Measurements from ENCODE around the gene HOXC11.

The HOXC11 gene

DNA sequence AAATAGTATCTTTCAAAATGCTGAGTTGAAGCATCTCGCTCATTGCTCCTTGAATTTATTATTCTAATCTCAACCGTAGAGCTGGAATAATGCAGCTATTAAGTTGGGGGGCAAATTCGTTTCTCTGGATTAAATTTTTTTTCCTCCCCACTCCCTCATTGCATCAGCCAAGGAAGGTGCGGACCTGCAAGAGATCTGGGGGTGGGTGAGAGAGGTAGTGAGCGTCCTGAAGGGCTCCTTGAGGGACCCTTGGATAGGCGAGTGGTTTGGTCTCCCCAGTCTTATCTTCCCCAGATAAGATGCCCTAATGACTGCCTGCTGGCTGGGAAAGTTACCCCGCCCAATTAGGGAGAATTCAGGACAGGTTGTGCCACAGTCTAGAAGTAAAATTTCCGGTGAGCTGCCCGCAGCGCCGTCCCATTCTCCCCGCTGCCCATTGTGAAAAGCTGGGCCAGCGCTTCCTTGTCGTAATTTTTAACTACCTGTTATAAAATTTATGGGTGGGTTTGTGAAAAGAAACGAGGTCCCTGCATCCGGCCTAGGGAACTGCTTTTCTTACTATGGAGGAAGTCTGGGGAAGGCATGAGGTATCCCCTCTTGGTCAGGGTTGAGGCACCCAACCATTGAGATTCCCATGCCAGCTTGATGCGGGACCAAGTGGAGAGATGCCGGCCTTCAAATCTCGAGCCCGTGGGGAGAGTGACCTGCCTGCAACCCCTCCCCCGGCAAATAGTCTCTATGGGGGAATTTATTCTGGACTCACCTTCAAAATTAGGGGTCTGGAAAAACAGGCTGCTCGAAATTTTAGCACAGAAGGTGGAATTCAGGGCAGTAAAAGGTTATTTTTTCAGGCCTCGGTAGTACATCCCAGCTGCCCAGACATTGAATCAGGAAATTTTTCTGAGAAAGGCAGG lies 42.3 kb downstream of the HOXC11 start:
- intact Hi-C loops (cut with DNase I; ENCODE audit: low total_unique reads), result no loop called here
- peak overlapping the region; percentile 37 to 53 for H3K4me3 ChIP-seq
- peaks cover 0 to 68% (median 28%) of the 10 kb centered on the region in 4 donors for H3K4me1 ChIP-seq
- no peaks in the 10 kb centered on the region for H3K36me3 ChIP-seq
- no peaks in the 10 kb centered on the region for H3K27me3 ChIP-seq
- no peaks in the 10 kb centered on the region for H3K9me3 ChIP-seq
- TF ChIP-seq CTCF (IDR thresholded peaks at IDR 0.05), result no peak
- peak overlapping the region; percentile 98 for H3K27ac ChIP-seq
- DNase-seq, result no peak

- no peaks in the 10 kb centered on the region for H3K36me3 ChIP-seq
- H3K4me3 ChIP-seq, result peak overlapping the region; percentile 69 to 71
- no peak for DNase-seq
- H3K27ac ChIP-seq, result peak overlapping the region; percentile 98
- H3K9me3 ChIP-seq, result no peaks in the 10 kb centered on the region
- intact Hi-C loops (cut with DNase I; ENCODE audit: low total_unique reads), result no loop called here
- H3K27me3 ChIP-seq, result no peaks in the 10 kb centered on the region
- H3K4me1 ChIP-seq, result peaks cover 0 to 68% (median 36%) of the 10 kb centered on the region in 4 donors
- no peak for TF ChIP-seq CTCF (IDR thresholded peaks at IDR 0.05)
These were observed 43.1 kb downstream of the HOXC11 start for GRCh38 chr12:54016051-54016450.

DNA sequence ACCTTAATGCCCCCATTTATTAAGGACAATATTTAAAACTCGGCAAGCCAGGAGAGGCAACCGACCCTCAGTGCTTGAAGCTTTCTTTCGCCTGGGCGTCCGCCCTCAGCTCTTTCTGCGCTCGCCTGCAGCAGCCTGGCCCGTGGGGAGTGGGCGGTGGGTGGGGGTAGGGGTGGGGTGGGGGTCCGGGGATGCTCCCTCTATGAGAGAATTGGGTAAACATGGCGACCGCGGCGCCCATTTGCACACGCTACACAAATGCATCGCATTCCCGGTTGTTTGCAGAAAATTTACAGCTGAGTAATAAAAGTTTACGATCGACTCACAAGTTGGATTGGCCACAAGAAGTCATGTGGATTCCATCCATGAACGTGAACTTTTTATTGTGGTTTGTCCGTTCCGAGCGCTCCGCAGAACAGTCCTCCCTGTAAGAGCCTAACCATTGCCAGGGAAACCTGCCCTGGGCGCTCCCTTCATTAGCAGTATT lies 43.6 kb downstream of the HOXC11 start:
- intact Hi-C loops (cut with DNase I; ENCODE audit: low total_unique reads), result no loop called here
- peaks cover 0 to 71% (median 39%) of the 10 kb centered on the region in 4 donors for H3K4me1 ChIP-seq
- peak overlapping the region; percentile 69 to 71 for H3K4me3 ChIP-seq
- TF ChIP-seq CTCF (IDR thresholded peaks at IDR 0.05), result no peak
- H3K9me3 ChIP-seq, result no peaks in the 10 kb centered on the region
- peak overlapping the region; percentile 98 for H3K27ac ChIP-seq
- no peaks in the 10 kb centered on the region for H3K36me3 ChIP-seq
- no peak for DNase-seq
- H3K27me3 ChIP-seq, result no peaks in the 10 kb centered on the region

DNA sequence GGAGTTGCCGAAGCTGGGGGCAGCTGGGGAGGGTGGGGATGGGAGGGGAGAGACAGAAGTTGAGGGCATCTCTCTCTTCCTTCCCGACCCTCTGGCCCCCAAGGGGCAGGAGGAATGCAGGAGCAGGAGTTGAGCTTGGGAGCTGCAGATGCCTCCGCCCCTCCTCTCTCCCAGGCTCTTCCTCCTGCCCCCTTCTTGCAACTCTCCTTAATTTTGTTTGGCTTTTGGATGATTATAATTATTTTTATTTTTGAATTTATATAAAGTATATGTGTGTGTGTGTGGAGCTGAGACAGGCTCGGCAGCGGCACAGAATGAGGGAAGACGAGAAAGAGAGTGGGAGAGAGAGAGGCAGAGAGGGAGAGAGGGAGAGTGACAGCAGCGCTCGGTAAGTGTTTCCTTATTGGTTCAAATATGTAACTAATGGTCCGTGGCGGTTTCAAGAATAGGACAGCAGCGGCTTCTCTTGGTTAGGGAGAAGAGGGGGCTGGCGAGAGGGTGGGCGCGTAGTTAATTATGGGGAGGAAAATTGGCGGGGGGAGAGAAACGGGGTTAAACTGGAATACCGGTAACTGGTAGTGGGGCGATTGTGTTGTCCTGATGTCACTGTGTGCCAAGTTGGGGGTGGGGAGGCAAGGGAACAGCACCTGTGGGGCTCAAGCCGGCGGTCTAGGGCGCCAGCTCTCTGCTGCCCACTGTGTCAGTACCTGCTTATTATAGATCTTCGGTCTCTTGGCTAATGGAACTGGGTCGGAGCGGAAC lies 44.3 kb downstream of the HOXC11 start:
- peak overlapping the region; percentile 98 for H3K27ac ChIP-seq
- no peaks in the 10 kb centered on the region for H3K27me3 ChIP-seq
- no peak for TF ChIP-seq CTCF (IDR thresholded peaks at IDR 0.05)
- peaks cover 0 to 77% (median 46%) of the 10 kb centered on the region in 4 donors for H3K4me1 ChIP-seq
- H3K36me3 ChIP-seq, result no peaks in the 10 kb centered on the region
- H3K4me3 ChIP-seq, result peak overlapping the region; percentile 69 to 71
- no peaks in the 10 kb centered on the region for H3K9me3 ChIP-seq
- intact Hi-C loops (cut with DNase I; ENCODE audit: low total_unique reads), result no loop called here
- DNase-seq, result peak in 1 of 2 donors; percentile 80

DNA sequence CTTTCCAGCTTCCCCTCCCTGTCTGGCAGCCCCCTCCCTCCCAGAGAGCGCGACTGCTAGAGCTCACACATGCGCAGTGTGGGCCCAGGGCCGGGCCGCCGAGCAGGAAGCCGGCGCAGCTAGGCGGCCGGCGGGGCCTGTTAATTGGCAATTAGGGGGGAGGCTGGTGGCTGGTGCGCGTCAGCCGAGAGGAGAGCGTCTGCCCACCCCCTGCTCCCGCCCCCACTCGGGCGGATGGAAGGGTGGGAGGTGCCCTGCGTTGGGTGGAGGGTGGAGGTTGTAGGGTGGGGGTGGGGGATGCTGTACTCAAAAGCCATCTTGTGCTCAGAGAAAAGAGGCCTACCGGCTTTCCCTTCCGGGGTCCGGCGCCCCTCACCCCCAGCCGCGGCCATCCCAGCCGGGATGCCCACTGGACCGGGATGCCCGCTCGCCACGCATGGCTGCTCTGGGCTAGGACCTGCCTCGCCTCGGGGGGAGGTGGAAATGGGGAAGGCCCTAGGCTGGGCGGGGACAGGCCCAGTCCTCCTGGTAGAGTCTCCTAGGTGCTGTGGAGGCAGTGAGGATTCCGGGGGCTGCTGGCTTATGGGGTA lies 45.0 kb downstream of the HOXC11 start:
- peak in 1 of 2 experiments; percentile 5 for TF ChIP-seq CTCF (IDR thresholded peaks at IDR 0.05)
- no peaks in the 10 kb centered on the region for H3K36me3 ChIP-seq
- H3K4me3 ChIP-seq, result peak overlapping the region; percentile 69 to 71
- no peaks in the 10 kb centered on the region for H3K27me3 ChIP-seq
- H3K9me3 ChIP-seq, result no peaks in the 10 kb centered on the region
- peaks cover 0 to 78% (median 48%) of the 10 kb centered on the region in 4 donors for H3K4me1 ChIP-seq
- peak; percentile 92 to 96 for DNase-seq
- peak overlapping the region; percentile 98 for H3K27ac ChIP-seq
- intact Hi-C loops (cut with DNase I; ENCODE audit: low total_unique reads), result no loop called here

Measured in tibial artery (tissue), 4 donors.